Suppressor macrophage treated with lipopolysaccharide for 4 hours (primary cell): ENCODE data around the gene APOBEC2.

ENCODE experiments used
- DNase-seq: peaks from one replicate; pipeline ENCODE4 v3.0.0-alpha.2; 2020

Gene APOBEC2

GRCh38 chr6:41062056-41062455, 9.1 kb downstream of the APOBEC2 start:
- no peak for DNase-seq

- DNase-seq = no peak
Observed at GRCh38 chr6:41063884-41064285, 10.9 kb downstream of the APOBEC2 start.

GRCh38 chr6:41064841-41065240, 11.8 kb downstream of the APOBEC2 start:
- DNase-seq = no peak

GRCh38 chr6:41065550-41066026, 12.6 kb downstream of the APOBEC2 start:
- no peak for DNase-seq

- peak; percentile 82 for DNase-seq
Observed at GRCh38 chr6:41066867-41067304, 13.9 kb downstream of the APOBEC2 start.

- DNase-seq = peak; percentile 92
Observed at GRCh38 chr6:41071501-41071922, 18.5 kb downstream of the APOBEC2 start.

- peak; percentile 100 for DNase-seq
Observed at GRCh38 chr6:41071923-41072835, 19.2 kb downstream of the APOBEC2 start, which contains the start of gene OARD1. OARD1 (minus strand) TSS chr6:41072356; CDS start chr6:41071634, 722 bp downstream.

GRCh38 chr6:41072836-41073202, 19.8 kb downstream of the APOBEC2 start, which contains the start of gene NFYA:
NFYA (plus strand) TSS chr6:41072974; CDS start chr6:41079090, 6,116 bp downstream.
- no peak for DNase-seq

- peak; percentile 67 for DNase-seq
Observed at GRCh38 chr6:41073203-41073967, 20.4 kb downstream of the APOBEC2 start.

GRCh38 chr6:41073968-41074691, 21.1 kb downstream of the APOBEC2 start:
- DNase-seq = peak; percentile 5

GRCh38 chr6:41074692-41075436, 21.9 kb downstream of the APOBEC2 start:
- no peak for DNase-seq

GRCh38 chr6:41075651-41076626, 22.9 kb downstream of the APOBEC2 start:
- DNase-seq = no peak

- DNase-seq = no peak
Observed at GRCh38 chr6:41077536-41077935, 24.5 kb downstream of the APOBEC2 start.

- DNase-seq = no peak
Observed at GRCh38 chr6:41078101-41078500, 25.1 kb downstream of the APOBEC2 start.

- no peak for DNase-seq
Observed at GRCh38 chr6:41079080-41079479, 26.1 kb downstream of the APOBEC2 start.

- DNase-seq = no peak
Observed at GRCh38 chr6:41080621-41081020, 27.6 kb downstream of the APOBEC2 start.

- no peak for DNase-seq
Observed at GRCh38 chr6:41083072-41083471, 30.1 kb downstream of the APOBEC2 start.

- no peak for DNase-seq
Observed at GRCh38 chr6:41085182-41085581, 32.2 kb downstream of the APOBEC2 start.

GRCh38 chr6:41088451-41088850, 35.4 kb downstream of the APOBEC2 start:
- no peak for DNase-seq

- no peak for DNase-seq
Observed at GRCh38 chr6:41090841-41091761, 38.1 kb downstream of the APOBEC2 start.
